Lung (tissue), 12 donors: ENCODE data around the gene TTC28. TPM values are rescaled to one million over a fixed set of nuclear protein-coding genes. Genes with fewer than 3 reads are reported as not detected.

Experiments used
- ATAC-seq: fragments of 200-7000 bp; cut with Tn5 transposase; one replicate; pipeline ENCODE4 v1.9.1; 2020; ENCODE audit warnings: moderate number of reproducible peaks; ENCODE audit not compliant: insufficient read depth, low FRiP score
- DNase-seq, 3 donors: peaks; one replicate each; pipeline ENCODE4 v3.0.0-alpha.2; 2013 to 2017
- H3K27ac ChIP-seq, 2 donors: one replicate each; pipeline ENCODE4 v1.5.1; 2013; ENCODE audit warnings: mild to moderate bottlenecking in 2 of 2, moderate library complexity in 2 of 2, control low read depth in 1 of 2, inconsistent platforms in 1 of 2, low read depth in 1 of 2, low read length in 1 of 2
- H3K27me3 ChIP-seq, 3 donors: one replicate each; pipeline ENCODE4 v1.5.1; 2013; ENCODE audit warnings: low read length in 2 of 3; ENCODE audit not compliant: control insufficient read depth in 3 of 3, insufficient read depth in 3 of 3
- H3K36me3 ChIP-seq, 4 donors: one replicate each; pipeline ENCODE4 v1.5.1; 2013; ENCODE audit warnings: low read length in 4 of 4, mild to moderate bottlenecking in 1 of 4, moderate library complexity in 1 of 4; ENCODE audit not compliant: control insufficient read depth in 4 of 4, insufficient read depth in 4 of 4
- H3K4me1 ChIP-seq, 5 donors: one replicate each; pipeline ENCODE4 v1.5.1; 2013; ENCODE audit warnings: low read length in 5 of 5, mild to moderate bottlenecking in 2 of 5, moderate library complexity in 1 of 5; ENCODE audit not compliant: control insufficient read depth in 5 of 5, insufficient read depth in 5 of 5
- H3K4me3 ChIP-seq: one replicate; pipeline ENCODE4 v1.5.1; 2013; ENCODE audit warnings: mild to moderate bottlenecking, control low read depth, moderate library complexity
- H3K9ac ChIP-seq, 2 donors: one replicate each; pipeline ENCODE4 v1.5.1; 2013; ENCODE audit warnings: low read length in 2 of 2, control low read depth in 1 of 2; ENCODE audit not compliant: insufficient read depth in 1 of 2
- H3K9me3 ChIP-seq, 4 donors: one replicate each; pipeline ENCODE4 v1.5.1; 2013; ENCODE audit warnings: low read length in 3 of 4, mild to moderate bottlenecking in 1 of 4, moderate library complexity in 1 of 4; ENCODE audit not compliant: control insufficient read depth in 4 of 4, insufficient read depth in 3 of 4
- CTCF ChIP-seq: IDR thresholded peaks from 2 replicates; pipeline ENCODE4 v1.5.1; 2012; ENCODE audit warnings: mild to moderate bottlenecking; ENCODE audit errors: control extremely low read depth, extremely low read depth
- WGBS, 2 donors: extraction: QIAGEN DNeasy Blood & Tissue Kit; methylation state at CpG; one replicate each; pipeline ENCODE4 v1.1.7; 2013; 5-methylcytosine and 5-hydroxymethylcytosine counted together
- polyA plus RNA-seq, 2 donors: library from polyadenylated mRNA; stranded (reverse); fragments of 200-250 nt; gene quantifications; one replicate each; pipeline ENCODE4 v1.2.1, GENCODE V29; 2013
- total RNA-seq, 2 donors: library from RNA; depleted of rRNA in 1 of 2; stranded (reverse); fragments of >200 nt in 1 of 2; gene quantifications; one replicate each; pipeline ENCODE4 v1.2.1, GENCODE V29; 2014 to 2021
- donor health status: control.
- donor health status: control.
- donor health status: Bipolar disorder and iron deficiency.
- donor health status: healthy.
- donor health status: DM: yes; HTN: yes; CAD: no.

TTC28 gene
- total and polyA plus RNA-seq, 4 donors: 4.7 to 72.2 (median 24.8) TPM

- Histone ChIP-seq H3K27me3 (no peaks in the 10 kb centered on the region), H3K27ac (no peak overlapping the region), H3K4me1 (peaks cover 0 to 72% (median 20%) of the 10 kb centered on the region in 5 donors), H3K9me3 (no peaks in the 10 kb centered on the region), H3K36me3 (peaks cover 0 to 2% (median 2%) of the 10 kb centered on the region in 4 donors), H3K9ac (no peak overlapping the region), H3K4me3 (no peak overlapping the region)
- no peak for TF ChIP-seq CTCF
- ATAC-seq (no peak), DNase-seq (no peak)
- 79 to 83% methylated on average over 2 of the region's 2 CpGs for WGBS, 2 donors
These were observed 532.2 kb downstream of the TTC28 start for GRCh38 chr22:28147401-28147800.

GRCh38 chr22:28146401-28147314 lies 533.0 kb downstream of the TTC28 start:
- no peaks in the 10 kb centered on the region for H3K27me3 ChIP-seq
- no peak overlapping the region for H3K4me3 ChIP-seq
- no peaks in the 10 kb centered on the region for H3K9me3 ChIP-seq
- 79 to 84% methylated on average over 5 of the region's 5 CpGs for WGBS, 2 donors
- TF ChIP-seq CTCF: no peak
- peak in 2 of 3 donors; percentile 49 to 61 for DNase-seq
- H3K9ac ChIP-seq: peak overlapping the region in 1 of 2 donors; percentile 7
- H3K36me3 ChIP-seq: peaks cover 0 to 2% (median 2%) of the 10 kb centered on the region in 4 donors
- no peak overlapping the region for H3K27ac ChIP-seq
- peaks cover 0 to 78% (median 26%) of the 10 kb centered on the region in 5 donors for H3K4me1 ChIP-seq
- ATAC-seq: no peak

GRCh38 chr22:28143961-28144745 lies 535.5 kb downstream of the TTC28 start:
- H3K27me3 ChIP-seq: no peaks in the 10 kb centered on the region
- H3K36me3 ChIP-seq: peaks cover 0 to 2% (median 1%) of the 10 kb centered on the region in 4 donors
- H3K9me3 ChIP-seq: no peaks in the 10 kb centered on the region
- TF ChIP-seq CTCF: no peak
- 83 to 89% methylated on average over 3 of the region's 3 CpGs for WGBS, 2 donors
- H3K4me1 ChIP-seq: peaks cover 0 to 87% (median 39%) of the 10 kb centered on the region in 5 donors
- DNase-seq (peak in 2 of 3 donors; percentile 61 to 76), ATAC-seq (no peak)
- H3K9ac ChIP-seq: peak overlapping the region in 1 of 2 donors; percentile 35
- H3K4me3 ChIP-seq: no peak overlapping the region
- H3K27ac ChIP-seq: peak overlapping the region in 1 of 2 donors; percentile 57
